Panc1 (cell line): ENCODE measurements around the gene TBC1D16. TPM values are rescaled to one million over a fixed set of nuclear protein-coding genes. Genes with fewer than 3 reads are reported as not detected.

Experiments
- ATAC-seq: fragments of 200-7000 bp; cut with Tn5 transposase; 2 replicates; pipeline ENCODE4 v1.9.1; 2020; ENCODE audit warnings: mild to moderate bottlenecking, moderate library complexity
- BruUV-seq: library from RNA; stranded (reverse); fragments of 400-500 nt; replicated peaks from 2 replicates; lab custom pipeline; 2021; lab: Mats Ljungman, UMichigan
- CTCF ChIA-PET: fragments of 300-600 bp; sonication (Branson Sonifier 250); formaldehyde crosslinking; loops from one replicate; lab custom pipeline; 2022; ENCODE audit warnings: antibody characterized with exemption; lab: Charles Lee
- POLR2A ChIA-PET: fragments of 300-600 bp; sonication (Branson Sonifier 250); formaldehyde crosslinking; loops from one replicate; lab custom pipeline; 2022; ENCODE audit warnings: antibody characterized with exemption; lab: Charles Lee
- DNase-seq: peaks from one replicate; pipeline ENCODE4 v3.0.0-alpha.2; 2010; ENCODE audit warnings: low read depth, low spot score
- H3K27ac ChIP-seq: 2 replicates; pipeline ENCODE4 v1.5.1; 2011; ENCODE audit warnings: mild to moderate bottlenecking, low read length, inconsistent platforms
- H3K27me3 ChIP-seq: fragments of 200-500 bp; sonication (Bioruptor generic); 2 replicates; pipeline ENCODE4 v1.6.0; 2014; ENCODE audit warnings: low read length, inconsistent platforms; ENCODE audit not compliant: control insufficient read depth, insufficient read depth
- H3K36me3 ChIP-seq: fragments of 200-500 bp; sonication (Bioruptor generic); 2 replicates; pipeline ENCODE4 v1.5.1; 2014; ENCODE audit warnings: inconsistent platforms, mild to moderate bottlenecking, low read length, moderate library complexity; ENCODE audit not compliant: control insufficient read depth, insufficient read depth
- H3K4me1 ChIP-seq: 2 replicates; pipeline ENCODE4 v1.5.1; 2011; ENCODE audit warnings: inconsistent platforms, mild to moderate bottlenecking, low read length, moderate library complexity; ENCODE audit not compliant: control insufficient read depth, insufficient read depth
- H3K4me3 ChIP-seq, 2 experiments: 2 replicates each; pipeline ENCODE4 v1.5.1; 2011 to 2012; ENCODE audit warnings: low read depth in 2 of 2, low read length in 2 of 2, mild to moderate bottlenecking in 2 of 2, inconsistent platforms in 1 of 2, moderate library complexity in 1 of 2
- H3K9me3 ChIP-seq: fragments of 200-500 bp; sonication (Bioruptor generic); 2 replicates; pipeline ENCODE4 v1.5.1; 2014; ENCODE audit warnings: low read depth, mild to moderate bottlenecking, inconsistent platforms, low read length, moderate library complexity; ENCODE audit not compliant: control insufficient read depth, insufficient read depth
- POLR2AphosphoS5 ChIP-seq: IDR thresholded peaks from 2 replicates; pipeline ENCODE4 v1.6.1; 2012; ENCODE audit warnings: mild to moderate bottlenecking, low read depth, low read length, moderate library complexity
- SIN3A ChIP-seq: IDR thresholded peaks from 2 replicates; pipeline ENCODE4 v1.6.1; 2012; ENCODE audit warnings: low read depth, mild to moderate bottlenecking, low read length, moderate library complexity, borderline replicate concordance; ENCODE audit not compliant: insufficient read depth
- TCF7L2 ChIP-seq: IDR thresholded peaks from 2 replicates; pipeline ENCODE4 v1.6.1; 2011; ENCODE audit warnings: mild to moderate bottlenecking, low read depth, low read length, inconsistent platforms
- in situ Hi-C: cut with HindIII; loops from 2 replicates; pipeline ENCODE4 v1.10.0; 2016; ENCODE audit warnings: low sequenced_read_pairs, low pct_unique_long_range_greater_than_20kb
- intact Hi-C: fragments of 100-400 bp; cut with micrococcal nuclease; formaldehyde crosslinking; loops from one replicate; pipeline ENCODE4 v1.10.0; 2022; ENCODE audit not compliant: unreplicated experiment
- total RNA-seq: library from RNA; stranded (reverse); gene quantifications from one replicate; pipeline ENCODE4 v1.2.1, GENCODE V29; 2021; ENCODE audit not compliant: unreplicated experiment
- TF ChIP-seq, protein P1 (sequence below): fragments of 450-650 bp; IDR thresholded peaks from 2 replicates; pipeline ENCODE4 v1.5.1; 2017; ENCODE audit warnings: mild to moderate bottlenecking
- TF ChIP-seq, protein P2 (sequence below), 2 experiments: IDR thresholded peaks; 2 replicates each; pipeline ENCODE4 v1.6.1; 2011 to 2012; ENCODE audit warnings: low read depth in 2 of 2, control low read depth in 1 of 2, low read length in 1 of 2, mild to moderate bottlenecking in 1 of 2, moderate library complexity in 1 of 2; ENCODE audit not compliant: insufficient read depth in 1 of 2

TBC1D16 gene
- total RNA-seq, 1 experiment from 2014 or later, result 41.6 TPM

DNA sequence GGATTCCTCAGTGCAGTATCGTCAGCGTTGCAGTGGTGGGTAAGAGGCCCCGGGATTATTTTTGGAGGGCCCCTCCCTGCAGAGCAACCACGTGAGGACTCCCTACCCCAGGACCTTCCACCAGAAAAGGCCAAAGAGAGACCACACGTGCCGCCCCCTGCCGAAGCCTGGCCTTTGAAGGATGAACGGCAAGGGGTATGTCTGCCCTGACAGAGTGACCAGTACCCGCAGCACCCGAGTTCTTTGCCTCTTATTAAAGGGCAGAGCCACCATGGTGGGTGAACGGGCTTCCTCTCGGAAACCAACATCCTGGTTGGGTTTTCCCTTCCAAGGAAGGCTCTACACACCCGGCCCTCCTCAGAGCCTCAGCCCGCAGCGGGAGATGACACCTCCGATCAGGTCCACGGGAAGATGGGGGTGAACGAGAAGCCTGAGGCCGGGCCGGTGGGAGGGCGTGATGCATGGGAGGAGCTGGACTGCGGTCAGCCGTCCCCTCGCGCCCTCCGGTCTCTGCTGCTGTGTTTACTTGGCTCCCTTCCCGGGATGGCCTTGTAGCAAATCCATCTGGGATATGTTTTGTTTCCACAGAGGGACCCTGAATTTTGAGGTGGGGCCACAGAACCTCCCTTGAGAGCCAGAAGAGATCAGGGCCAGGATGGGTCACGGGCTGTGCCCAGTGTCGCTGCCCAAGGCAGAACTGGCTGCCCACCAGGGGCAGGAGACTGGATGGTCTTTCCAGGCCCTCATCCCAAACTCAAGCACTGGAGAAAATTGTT is 49.1 kb downstream of the TBC1D16 start:
- no peaks in the 10 kb centered on the region for H3K27me3 ChIP-seq
- intact Hi-C loops, result loop anchor here (5.0 kb wide), 1 partner anchor 149 kb away; the partner anchor contains the start of gene CBX4
- no peaks in the 10 kb centered on the region for H3K36me3 ChIP-seq
- no peak overlapping the region for H3K4me3 ChIP-seq
- peaks cover 64% of the 10 kb centered on the region for H3K4me1 ChIP-seq
- POLR2A ChIA-PET, result no interaction called here
- ATAC-seq (no peak), DNase-seq (no peak)
- in situ Hi-C loops, result loop anchor here (25.0 kb wide), 2 partner anchors 124 to 199 kb away; partner anchors contain the start of genes CBX2 and CBX8
- TF ChIP-seq TCF7L2 (no peak), SIN3A (no peak), POLR2AphosphoS5 (no peak)
- TF ChIP-seq, protein P1, sequence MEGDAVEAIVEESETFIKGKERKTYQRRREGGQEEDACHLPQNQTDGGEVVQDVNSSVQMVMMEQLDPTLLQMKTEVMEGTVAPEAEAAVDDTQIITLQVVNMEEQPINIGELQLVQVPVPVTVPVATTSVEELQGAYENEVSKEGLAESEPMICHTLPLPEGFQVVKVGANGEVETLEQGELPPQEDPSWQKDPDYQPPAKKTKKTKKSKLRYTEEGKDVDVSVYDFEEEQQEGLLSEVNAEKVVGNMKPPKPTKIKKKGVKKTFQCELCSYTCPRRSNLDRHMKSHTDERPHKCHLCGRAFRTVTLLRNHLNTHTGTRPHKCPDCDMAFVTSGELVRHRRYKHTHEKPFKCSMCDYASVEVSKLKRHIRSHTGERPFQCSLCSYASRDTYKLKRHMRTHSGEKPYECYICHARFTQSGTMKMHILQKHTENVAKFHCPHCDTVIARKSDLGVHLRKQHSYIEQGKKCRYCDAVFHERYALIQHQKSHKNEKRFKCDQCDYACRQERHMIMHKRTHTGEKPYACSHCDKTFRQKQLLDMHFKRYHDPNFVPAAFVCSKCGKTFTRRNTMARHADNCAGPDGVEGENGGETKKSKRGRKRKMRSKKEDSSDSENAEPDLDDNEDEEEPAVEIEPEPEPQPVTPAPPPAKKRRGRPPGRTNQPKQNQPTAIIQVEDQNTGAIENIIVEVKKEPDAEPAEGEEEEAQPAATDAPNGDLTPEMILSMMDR, result no peak
- TF ChIP-seq, protein P2, sequence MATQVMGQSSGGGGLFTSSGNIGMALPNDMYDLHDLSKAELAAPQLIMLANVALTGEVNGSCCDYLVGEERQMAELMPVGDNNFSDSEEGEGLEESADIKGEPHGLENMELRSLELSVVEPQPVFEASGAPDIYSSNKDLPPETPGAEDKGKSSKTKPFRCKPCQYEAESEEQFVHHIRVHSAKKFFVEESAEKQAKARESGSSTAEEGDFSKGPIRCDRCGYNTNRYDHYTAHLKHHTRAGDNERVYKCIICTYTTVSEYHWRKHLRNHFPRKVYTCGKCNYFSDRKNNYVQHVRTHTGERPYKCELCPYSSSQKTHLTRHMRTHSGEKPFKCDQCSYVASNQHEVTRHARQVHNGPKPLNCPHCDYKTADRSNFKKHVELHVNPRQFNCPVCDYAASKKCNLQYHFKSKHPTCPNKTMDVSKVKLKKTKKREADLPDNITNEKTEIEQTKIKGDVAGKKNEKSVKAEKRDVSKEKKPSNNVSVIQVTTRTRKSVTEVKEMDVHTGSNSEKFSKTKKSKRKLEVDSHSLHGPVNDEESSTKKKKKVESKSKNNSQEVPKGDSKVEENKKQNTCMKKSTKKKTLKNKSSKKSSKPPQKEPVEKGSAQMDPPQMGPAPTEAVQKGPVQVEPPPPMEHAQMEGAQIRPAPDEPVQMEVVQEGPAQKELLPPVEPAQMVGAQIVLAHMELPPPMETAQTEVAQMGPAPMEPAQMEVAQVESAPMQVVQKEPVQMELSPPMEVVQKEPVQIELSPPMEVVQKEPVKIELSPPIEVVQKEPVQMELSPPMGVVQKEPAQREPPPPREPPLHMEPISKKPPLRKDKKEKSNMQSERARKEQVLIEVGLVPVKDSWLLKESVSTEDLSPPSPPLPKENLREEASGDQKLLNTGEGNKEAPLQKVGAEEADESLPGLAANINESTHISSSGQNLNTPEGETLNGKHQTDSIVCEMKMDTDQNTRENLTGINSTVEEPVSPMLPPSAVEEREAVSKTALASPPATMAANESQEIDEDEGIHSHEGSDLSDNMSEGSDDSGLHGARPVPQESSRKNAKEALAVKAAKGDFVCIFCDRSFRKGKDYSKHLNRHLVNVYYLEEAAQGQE (IDR thresholded peaks at IDR 0.05; ENCODE audit: insufficient read depth in 1 of 2, low read depth in 2 of 2, low read length in 1 of 2), result no peak
- H3K27ac ChIP-seq, result peak overlapping the region; percentile 52
- no TSS peak for BruUV-seq
- CTCF ChIA-PET, result interaction anchor here (0.6 to 1.0 kb wide), 2 partner anchors 154 to 196 kb away, joined by 3 read pairs; no protein-coding TSS in a partner anchor
- H3K9me3 ChIP-seq, result no peaks in the 10 kb centered on the region

DNA sequence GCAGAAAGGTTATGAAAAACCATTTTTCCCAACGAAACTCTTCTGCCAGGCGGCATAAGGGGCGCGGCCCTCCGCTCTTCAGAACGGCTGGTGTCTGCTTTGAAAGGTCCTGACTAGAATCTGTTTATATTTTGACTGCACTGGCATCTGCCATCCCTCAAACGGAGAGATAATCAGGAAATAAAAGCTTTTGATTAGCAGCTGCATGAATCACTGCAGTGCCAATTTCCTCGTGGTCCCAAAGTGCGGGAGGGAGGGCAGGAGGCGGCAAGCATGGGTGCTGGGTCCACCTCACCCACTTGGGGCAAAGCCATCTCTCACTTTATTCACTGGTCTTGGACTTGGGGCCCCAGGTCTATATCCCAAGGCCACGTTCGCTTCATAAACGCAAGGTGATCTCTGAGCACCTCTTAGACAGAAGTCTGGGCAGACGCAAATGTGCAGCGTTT is 49.7 kb downstream of the TBC1D16 start:
- no peaks in the 10 kb centered on the region for H3K27me3 ChIP-seq
- H3K27ac ChIP-seq, result no peak overlapping the region; the same call in 1 of the 2 replicates
- no peaks in the 10 kb centered on the region for H3K36me3 ChIP-seq
- BruUV-seq, result no TSS peak
- H3K9me3 ChIP-seq, result no peaks in the 10 kb centered on the region
- in situ Hi-C loops, result loop anchor here (25.0 kb wide), 2 partner anchors 124 to 199 kb away; partner anchors contain the start of genes CBX2 and CBX8
- no peak overlapping the region for H3K4me3 ChIP-seq
- TF ChIP-seq, protein P1, result no peak
- TF ChIP-seq, protein P2 (IDR thresholded peaks at IDR 0.05; ENCODE audit: insufficient read depth in 1 of 2, low read depth in 2 of 2, low read length in 1 of 2), result no peak
- TF ChIP-seq POLR2AphosphoS5 (no peak), TCF7L2 (no peak), SIN3A (no peak)
- POLR2A ChIA-PET, result no interaction called here
- no peak for ATAC-seq
- H3K4me1 ChIP-seq, result peaks cover 60% of the 10 kb centered on the region
- DNase-seq, result no peak
- CTCF ChIA-PET, result interaction anchor here (0.6 to 1.0 kb wide), 2 partner anchors 153 to 196 kb away, joined by 3 read pairs; no protein-coding TSS in a partner anchor
- intact Hi-C loops, result loop anchor here (5.0 kb wide), 1 partner anchor 149 kb away; the partner anchor contains the start of gene CBX4
